ENCODE measurements around the gene CAPN13. TPM values are rescaled to one million over a fixed set of nuclear protein-coding genes. Genes with fewer than 3 reads are reported as not detected.

Gene CAPN13
- total and polyA plus RNA-seq, 4 donors = 0.13 to 0.42 TPM; not detected in 2

- no peaks in the 10 kb centered on the region for H3K4me1 ChIP-seq (ENCODE audit: control insufficient read depth in 4 of 4, insufficient read depth in 4 of 4, low read length in 3 of 4)
- no peak for DNase-seq (ENCODE audit: low spot score)
- H3K36me3 ChIP-seq (ENCODE audit: control insufficient read depth in 4 of 4, insufficient read depth in 3 of 4, low read depth in 1 of 4, low read length in 3 of 4) = no peaks in the 10 kb centered on the region
- TF ChIP-seq HNF4A (conservative IDR thresholded peaks at IDR 0.05) = no peak
- TF ChIP-seq CTCF (IDR thresholded peaks at IDR 0.05; ENCODE audit: low read depth, low read length, missing input control) = no peak
- no peak for TF ChIP-seq GABPA (IDR thresholded peaks at IDR 0.05 in 1 of 2, conservative IDR thresholded peaks at IDR 0.05 in 1 of 2)
- H3K9ac ChIP-seq (ENCODE audit: low read depth in 1 of 2, low read length in 2 of 2) = no peak overlapping the region
- no peak overlapping the region for H3K27ac ChIP-seq (ENCODE audit: low read depth in 1 of 2, low read length in 2 of 2)
- H3K4me3 ChIP-seq (ENCODE audit: low read depth in 1 of 3, low read length in 3 of 3) = no peak overlapping the region
- H3K9me3 ChIP-seq (ENCODE audit: control insufficient read depth in 4 of 4, low read length in 3 of 4) = no peaks in the 10 kb centered on the region
- 86% methylated on average over 4 of the region's 4 CpGs for WGBS
- no peaks in the 10 kb centered on the region for H3K27me3 ChIP-seq (ENCODE audit: control insufficient read depth in 4 of 4, insufficient read depth in 4 of 4, low read length in 3 of 4)
Measured at GRCh38 chr2:30681022-30681421, 126.2 kb downstream of the CAPN13 start.

GRCh38 chr2:30680121-30680520 lies 127.1 kb downstream of the CAPN13 start:
- no peak for DNase-seq (ENCODE audit: low spot score)
- Histone ChIP-seq H3K4me3 (ENCODE audit: low read depth in 1 of 3, low read length in 3 of 3) (no peak overlapping the region), H3K9ac (ENCODE audit: low read depth in 1 of 2, low read length in 2 of 2) (no peak overlapping the region), H3K27ac (ENCODE audit: low read depth in 1 of 2, low read length in 2 of 2) (no peak overlapping the region), H3K27me3 (ENCODE audit: control insufficient read depth in 4 of 4, insufficient read depth in 4 of 4, low read length in 3 of 4) (no peaks in the 10 kb centered on the region), H3K9me3 (ENCODE audit: control insufficient read depth in 4 of 4, low read length in 3 of 4) (no peaks in the 10 kb centered on the region), H3K4me1 (ENCODE audit: control insufficient read depth in 4 of 4, insufficient read depth in 4 of 4, low read length in 3 of 4) (no peaks in the 10 kb centered on the region), H3K36me3 (ENCODE audit: control insufficient read depth in 4 of 4, insufficient read depth in 3 of 4, low read depth in 1 of 4, low read length in 3 of 4) (no peaks in the 10 kb centered on the region)
- TF ChIP-seq YY1 (IDR thresholded peaks at IDR 0.05) = no peak
- TF ChIP-seq FOXA1 (IDR thresholded peaks at IDR 0.05) = no peak
- TF ChIP-seq MAX (IDR thresholded peaks at IDR 0.05) = no peak
- no peak for TF ChIP-seq RXRA (IDR thresholded peaks at IDR 0.05)
- TF ChIP-seq JUND (IDR thresholded peaks at IDR 0.05) = no peak
- WGBS = 95% methylated on average over 3 of the region's 3 CpGs

- Histone ChIP-seq H3K9ac (ENCODE audit: low read depth in 1 of 2, low read length in 2 of 2) (no peak overlapping the region), H3K27ac (ENCODE audit: low read depth in 1 of 2, low read length in 2 of 2) (no peak overlapping the region), H3K27me3 (ENCODE audit: control insufficient read depth in 4 of 4, insufficient read depth in 4 of 4, low read length in 3 of 4) (no peaks in the 10 kb centered on the region), H3K4me3 (ENCODE audit: low read depth in 1 of 3, low read length in 3 of 3) (no peak overlapping the region), H3K9me3 (ENCODE audit: control insufficient read depth in 4 of 4, low read length in 3 of 4) (no peaks in the 10 kb centered on the region), H3K4me1 (ENCODE audit: control insufficient read depth in 4 of 4, insufficient read depth in 4 of 4, low read length in 3 of 4) (no peaks in the 10 kb centered on the region), H3K36me3 (ENCODE audit: control insufficient read depth in 4 of 4, insufficient read depth in 3 of 4, low read depth in 1 of 4, low read length in 3 of 4) (no peaks in the 10 kb centered on the region)
- peak; percentile 9 for DNase-seq (ENCODE audit: low spot score)
- 84% methylated on average over 12 of the region's 12 CpGs for WGBS
- TF ChIP-seq EGR1 (IDR thresholded peaks at IDR 0.05; ENCODE audit: low read depth in 2 of 2) = no peak
Measured at GRCh38 chr2:30679426-30680088, 127.7 kb downstream of the CAPN13 start.

- H3K4me1 ChIP-seq (ENCODE audit: control insufficient read depth in 4 of 4, insufficient read depth in 4 of 4, low read length in 3 of 4) = no peaks in the 10 kb centered on the region
- no peaks in the 10 kb centered on the region for H3K27me3 ChIP-seq (ENCODE audit: control insufficient read depth in 4 of 4, insufficient read depth in 4 of 4, low read length in 3 of 4)
- no peak overlapping the region for H3K27ac ChIP-seq (ENCODE audit: low read depth in 1 of 2, low read length in 2 of 2)
- TF ChIP-seq GABPA (IDR thresholded peaks at IDR 0.05 in 1 of 2, conservative IDR thresholded peaks at IDR 0.05 in 1 of 2) = no peak
- peak; percentile 53 for TF ChIP-seq NR2F2 (IDR thresholded peaks at IDR 0.05)
- no peak for TF ChIP-seq RAD21 (IDR thresholded peaks at IDR 0.05)
- no peak for TF ChIP-seq YY1 (IDR thresholded peaks at IDR 0.05)
- no peak for TF ChIP-seq EGR1 (IDR thresholded peaks at IDR 0.05; ENCODE audit: low read depth in 2 of 2)
- TF ChIP-seq RXRA (IDR thresholded peaks at IDR 0.05) = peak; percentile 40 to 45
- no peak for TF ChIP-seq TAF1 (conservative IDR thresholded peaks at IDR 0.05)
- TF ChIP-seq JUND (IDR thresholded peaks at IDR 0.05) = no peak
- TF ChIP-seq FOXA2 (IDR thresholded peaks at IDR 0.05) = no peak
- TF ChIP-seq ZBTB33 (IDR thresholded peaks at IDR 0.05) = no peak
- no peaks in the 10 kb centered on the region for H3K9me3 ChIP-seq (ENCODE audit: control insufficient read depth in 4 of 4, low read length in 3 of 4)
- no peaks in the 10 kb centered on the region for H3K36me3 ChIP-seq (ENCODE audit: control insufficient read depth in 4 of 4, insufficient read depth in 3 of 4, low read depth in 1 of 4, low read length in 3 of 4)
- peak; percentile 4 for DNase-seq (ENCODE audit: low spot score)
- no peak overlapping the region for H3K4me3 ChIP-seq (ENCODE audit: low read depth in 1 of 3, low read length in 3 of 3)
- H3K9ac ChIP-seq (ENCODE audit: low read depth in 1 of 2, low read length in 2 of 2) = no peak overlapping the region
- WGBS = 77% methylated on average over 11 of the region's 11 CpGs
Measured at GRCh38 chr2:30678410-30679137, 128.7 kb downstream of the CAPN13 start.
